Stimulated activated CD8-positive, alpha-beta memory T cell treated with anti-CD3 and anti-CD28 coated beads, Interleukin-15, amount 100 ng/mL, for 1 hour (primary cell): ENCODE results near the gene NEU3.

Experiments used
- DNase-seq: peaks from one replicate; pipeline ENCODE4 v3.0.0-alpha.2; 2020; ENCODE audit warnings: low read depth

The NEU3 gene

DNA sequence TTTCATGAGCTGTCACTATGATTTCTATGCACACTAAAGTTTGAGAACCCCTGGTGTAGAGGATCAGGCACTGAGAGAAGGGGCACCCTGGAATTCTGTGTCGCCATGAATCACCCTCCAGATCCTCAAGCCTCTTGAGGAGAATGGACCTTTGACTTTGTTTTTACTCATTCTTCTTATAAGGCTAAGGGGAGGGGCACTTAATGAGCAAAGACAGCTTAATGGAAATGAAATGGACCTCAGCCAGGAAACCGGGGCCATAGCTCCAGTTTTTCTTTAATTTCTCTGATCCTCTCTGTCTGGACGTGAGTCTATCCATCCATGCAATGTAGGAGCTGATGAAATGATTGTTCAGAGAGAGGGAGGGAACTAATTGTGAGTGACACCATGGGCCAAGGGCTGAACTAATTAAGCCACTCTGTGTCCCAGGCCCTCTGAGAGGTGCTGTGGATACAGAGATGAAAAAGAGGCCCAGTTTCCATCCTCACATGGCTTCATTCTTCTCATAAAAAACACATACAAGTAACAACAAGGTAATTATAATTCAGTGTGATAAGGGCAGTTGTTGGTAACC, 75.1 kb downstream of the NEU3 start:
- DNase-seq: no peak

GRCh38 chr11:75066061-75066460, 77.3 kb downstream of the NEU3 start:
- no peak for DNase-seq
